Mesodermal cell (in vitro differentiated cells): ENCODE results near the gene MTHFR.
A peak's percentile ranks its signal among the peaks of the same experiment; 100 is the strongest.

Experiments
- H3K27ac ChIP-seq: 2 replicates; pipeline ENCODE4 v1.7.0; 2013; ENCODE audit warnings: mild to moderate bottlenecking, low read depth, low read length, moderate library complexity; ENCODE audit not compliant: severe bottlenecking
- H3K36me3 ChIP-seq: 2 replicates; pipeline ENCODE4 v1.7.1; 2013; ENCODE audit warnings: mild to moderate bottlenecking, low read length, moderate library complexity; ENCODE audit not compliant: control insufficient read depth, insufficient read depth
- H3K4me1 ChIP-seq: one replicate; pipeline ENCODE4 v1.7.1; 2013; ENCODE audit warnings: mild to moderate bottlenecking, low read length; ENCODE audit not compliant: insufficient read depth, control insufficient read depth, poor library complexity, severe bottlenecking
- H3K4me3 ChIP-seq: 2 replicates; pipeline ENCODE4 v1.7.0; 2013; ENCODE audit warnings: low read length, control low read depth, mild to moderate bottlenecking; ENCODE audit not compliant: insufficient read depth, poor library complexity, severe bottlenecking; ENCODE audit errors: extremely low read depth
- H3K9me3 ChIP-seq: 2 replicates; pipeline ENCODE4 v1.7.1; 2013; ENCODE audit warnings: mild to moderate bottlenecking, low read length, moderate library complexity; ENCODE audit not compliant: control insufficient read depth
- WGBS, 2 experiments: methylation state at CpG; one replicate each; pipeline ENCODE4 v1.1.5; 2013; ENCODE audit warnings: missing lambda C conversion rate in 2 of 2; ENCODE audit not compliant: insufficient coverage in 2 of 2; 5-methylcytosine and 5-hydroxymethylcytosine counted together

Gene MTHFR

GRCh38 chr1:11752359-11753088, 53.2 kb downstream of the MTHFR start:
- H3K4me1 ChIP-seq: peaks cover 16% of the 10 kb centered on the region
- peak overlapping the region; percentile 29 for H3K27ac ChIP-seq
- H3K9me3 ChIP-seq: no peaks in the 10 kb centered on the region
- no peak overlapping the region for H3K4me3 ChIP-seq
- peaks cover 12% of the 10 kb centered on the region for H3K36me3 ChIP-seq
- WGBS, 2 experiments: 75 to 77% methylated on average over 11 of the region's 17 CpGs

GRCh38 chr1:11751087-11751486, 54.7 kb downstream of the MTHFR start:
- Histone ChIP-seq H3K36me3 (peaks cover 18% of the 10 kb centered on the region), H3K27ac (no peak overlapping the region), H3K9me3 (no peaks in the 10 kb centered on the region), H3K4me1 (peaks cover 16% of the 10 kb centered on the region), H3K4me3 (no peak overlapping the region)
- 95 to 97% methylated on average over 9 of the region's 9 CpGs for WGBS, 2 experiments

- H3K4me1 ChIP-seq: peaks cover 16% of the 10 kb centered on the region
- no peak overlapping the region for H3K27ac ChIP-seq
- 91 to 96% methylated on average over 14 to 15 of the region's 15 CpGs for WGBS, 2 experiments
- no peaks in the 10 kb centered on the region for H3K9me3 ChIP-seq
- H3K36me3 ChIP-seq: peaks cover 21% of the 10 kb centered on the region
- no peak overlapping the region for H3K4me3 ChIP-seq
These were observed 55.8 kb downstream of the MTHFR start for GRCh38 chr1:11749996-11750395.

GRCh38 chr1:11749203-11749689, 56.5 kb downstream of the MTHFR start:
- Histone ChIP-seq H3K9me3 (no peaks in the 10 kb centered on the region), H3K4me3 (no peak overlapping the region), H3K36me3 (peaks cover 21% of the 10 kb centered on the region), H3K4me1 (peaks cover 16% of the 10 kb centered on the region), H3K27ac (no peak overlapping the region)
- 91 to 100% methylated on average over 7 of the region's 9 CpGs for WGBS, 2 experiments

- Histone ChIP-seq H3K36me3 (peaks cover 21% of the 10 kb centered on the region), H3K4me3 (no peak overlapping the region), H3K9me3 (no peaks in the 10 kb centered on the region), H3K4me1 (peaks cover 10% of the 10 kb centered on the region), H3K27ac (no peak overlapping the region)
- 94 to 98% methylated on average over 23 to 26 of the region's 27 CpGs for WGBS, 2 experiments
These were observed 57.2 kb downstream of the MTHFR start for GRCh38 chr1:11748294-11749202.

- no peak overlapping the region for H3K4me3 ChIP-seq
- no peaks in the 10 kb centered on the region for H3K9me3 ChIP-seq
- WGBS, 2 experiments: 86 to 87% methylated on average over 19 to 20 of the region's 20 CpGs
These were observed 58.8 kb downstream of the MTHFR start for GRCh38 chr1:11746795-11747487.

GRCh38 chr1:11746092-11746491, 59.7 kb downstream of the MTHFR start:
- Histone ChIP-seq H3K4me3 (no peak overlapping the region), H3K36me3 (peaks cover 18% of the 10 kb centered on the region), H3K4me1 (peaks cover 2% of the 10 kb centered on the region), H3K27ac (no peak overlapping the region), H3K9me3 (no peaks in the 10 kb centered on the region)
- 91 to 96% methylated on average over 5 to 6 of the region's 6 CpGs for WGBS, 2 experiments

More at GRCh38 chr1:11746795-11747487, 58.8 kb downstream of the MTHFR start:
- no peaks in the 10 kb centered on the region for H3K4me1 ChIP-seq
- peaks cover 21% of the 10 kb centered on the region for H3K36me3 ChIP-seq
- H3K27ac ChIP-seq: no peak overlapping the region

GRCh38 chr1:11744287-11744686, 61.5 kb downstream of the MTHFR start:
- WGBS, 2 experiments: 93% methylated on average over 7 to 8 of the region's 9 CpGs

GRCh38 chr1:11741919-11742558, 63.7 kb downstream of the MTHFR start:
- no peaks in the 10 kb centered on the region for H3K9me3 ChIP-seq
- peaks cover 9% of the 10 kb centered on the region for H3K36me3 ChIP-seq
- WGBS, 2 experiments: 82 to 94% methylated on average over 1 to 3 of the region's 5 CpGs
- H3K4me1 ChIP-seq: peaks cover 16% of the 10 kb centered on the region
- no peak overlapping the region for H3K4me3 ChIP-seq
- no peak overlapping the region for H3K27ac ChIP-seq

More at GRCh38 chr1:11744287-11744686, 61.5 kb downstream of the MTHFR start:
- H3K27ac ChIP-seq: no peak overlapping the region
- H3K36me3 ChIP-seq: peaks cover 13% of the 10 kb centered on the region
- H3K4me1 ChIP-seq: peaks cover 13% of the 10 kb centered on the region
- H3K9me3 ChIP-seq: no peaks in the 10 kb centered on the region
- H3K4me3 ChIP-seq: no peak overlapping the region

GRCh38 chr1:11741482-11741881, 64.3 kb downstream of the MTHFR start:
- H3K4me3 ChIP-seq: no peak overlapping the region
- H3K9me3 ChIP-seq: no peaks in the 10 kb centered on the region
- peaks cover 20% of the 10 kb centered on the region for H3K4me1 ChIP-seq
- H3K36me3 ChIP-seq: peaks cover 6% of the 10 kb centered on the region
- no peak overlapping the region for H3K27ac ChIP-seq
- WGBS, 2 experiments: 89% methylated on average over 4 of the region's 4 CpGs; no CpG with 5 or more reads in 1 of the 2 experiments
